ENCODE measurements around the gene FAM210B.
"Not testable (repeated sequence)": the region's sequence is repeated elsewhere in the genome, so short reads cannot be mapped to it uniquely, and the experiment has no call there.

The FAM210B gene

GRCh38 chr20:56360133-56360907, 1.5 kb downstream of the FAM210B start:
- FAIRE-seq = peak; percentile 44
- DNase-seq (ENCODE audit: insufficient read length, low spot score) = peak; percentile 49

- FAIRE-seq = no peak
- DNase-seq (ENCODE audit: insufficient read length, low spot score) = no peak
These were observed 2.1 kb downstream of the FAM210B start for GRCh38 chr20:56360908-56361205.

- FAIRE-seq = no peak
These were observed 3.1 kb downstream of the FAM210B start for GRCh38 chr20:56361900-56362299.

GRCh38 chr20:56362833-56363413, 4.1 kb downstream of the FAM210B start:
- FAIRE-seq = no peak
- peak; percentile 38 for DNase-seq (ENCODE audit: insufficient read length, low spot score)

More at GRCh38 chr20:56361900-56362299, 3.1 kb downstream of the FAM210B start:
- DNase-seq (ENCODE audit: insufficient read length, low spot score) = no peak

- FAIRE-seq = no peak
These were observed 4.7 kb downstream of the FAM210B start for GRCh38 chr20:56363491-56363890.

GRCh38 chr20:56368351-56369134, 9.8 kb downstream of the FAM210B start:
- peak; percentile 46 for FAIRE-seq
- no peak for DNase-seq (ENCODE audit: insufficient read length, low spot score)

More at GRCh38 chr20:56363491-56363890, 4.7 kb downstream of the FAM210B start:
- DNase-seq (ENCODE audit: insufficient read length, low spot score) = no peak

GRCh38 chr20:56369179-56369578, 10.4 kb downstream of the FAM210B start:
- no peak for FAIRE-seq
- DNase-seq (ENCODE audit: insufficient read length, low spot score) = no peak

GRCh38 chr20:56371977-56372376, 13.2 kb downstream of the FAM210B start:
- DNase-seq (ENCODE audit: insufficient read length, low spot score) = no peak
- FAIRE-seq = no peak

GRCh38 chr20:56372850-56373249, 14.1 kb downstream of the FAM210B start:
- no peak for FAIRE-seq
- DNase-seq (ENCODE audit: insufficient read length, low spot score) = no peak

- FAIRE-seq = peak; percentile 93
- peak; percentile 70 for DNase-seq (ENCODE audit: insufficient read length, low spot score)
These were observed 15.2 kb downstream of the FAM210B start for GRCh38 chr20:56373942-56374341.

GRCh38 chr20:56376331-56376730, 17.6 kb downstream of the FAM210B start:
- DNase-seq (ENCODE audit: insufficient read length, low spot score) = no peak
- FAIRE-seq = no peak

- DNase-seq (ENCODE audit: insufficient read length, low spot score) (no peak), FAIRE-seq (no peak)
These were observed 19.6 kb downstream of the FAM210B start for GRCh38 chr20:56378386-56378785.

- DNase-seq (ENCODE audit: insufficient read length, low spot score) (no peak), FAIRE-seq (no peak)
These were observed 21.6 kb downstream of the FAM210B start for GRCh38 chr20:56380375-56380774.

- FAIRE-seq (peak; percentile 26), DNase-seq (ENCODE audit: insufficient read length, low spot score) (no peak)
These were observed 22.7 kb downstream of the FAM210B start for GRCh38 chr20:56381501-56381900.

- DNase-seq (ENCODE audit: insufficient read length, low spot score) (no peak), FAIRE-seq (no peak)
These were observed 23.9 kb downstream of the FAM210B start for GRCh38 chr20:56382696-56383095.

- FAIRE-seq (peak; percentile 16), DNase-seq (ENCODE audit: insufficient read length, low spot score) (no peak)
These were observed 24.6 kb downstream of the FAM210B start for GRCh38 chr20:56383334-56383733.

GRCh38 chr20:56385130-56385529, 26.4 kb downstream of the FAM210B start:
- no peak for DNase-seq (ENCODE audit: insufficient read length, low spot score)
- peak; percentile 78 for FAIRE-seq

- FAIRE-seq = peak; percentile 51
- DNase-seq (ENCODE audit: insufficient read length, low spot score) = no peak
These were observed 27.4 kb downstream of the FAM210B start for GRCh38 chr20:56386219-56386618.

GRCh38 chr20:56388882-56389281, 30.1 kb downstream of the FAM210B start:
- no peak for FAIRE-seq
- no peak for DNase-seq (ENCODE audit: insufficient read length, low spot score)

GRCh38 chr20:56389807-56390206, 31.0 kb downstream of the FAM210B start:
- FAIRE-seq (peak; percentile 26), DNase-seq (ENCODE audit: insufficient read length, low spot score) (no peak)

GRCh38 chr20:56390396-56390795, 31.6 kb downstream of the FAM210B start:
- not testable (repeated sequence) for DNase-seq (ENCODE audit: insufficient read length, low spot score); FAIRE-seq

- peak; percentile 77 for FAIRE-seq
These were observed 32.3 kb downstream of the FAM210B start for GRCh38 chr20:56391037-56391436.

More at GRCh38 chr20:56391037-56391436, 32.3 kb downstream of the FAM210B start:
- no peak for DNase-seq (ENCODE audit: insufficient read length, low spot score)

Measured in HTR-8/SVneo (cell line).